Activated CD8-positive, alpha-beta memory T cell treated with anti-CD3 and anti-CD28 coated beads for 24 hours (primary cell): Measurements from ENCODE around the gene SMAD3.
"Not testable (repeated sequence)": the region's sequence is repeated elsewhere in the genome, so short reads cannot be mapped to it uniquely, and the experiment has no call there.

Source experiments
- DNase-seq: peaks from one replicate; pipeline ENCODE4 v3.0.0-alpha.2; 2020

SMAD3 gene

GRCh38 chr15:67114046-67114445, 48.6 kb downstream of the SMAD3 start:
- no peak for DNase-seq

- DNase-seq = no peak
Observed at GRCh38 chr15:67114846-67115585, 49.6 kb downstream of the SMAD3 start.

GRCh38 chr15:67115586-67115969, 50.2 kb downstream of the SMAD3 start:
- no peak for DNase-seq

GRCh38 chr15:67116742-67117141, 51.3 kb downstream of the SMAD3 start:
- no peak for DNase-seq

- no peak for DNase-seq
Observed at GRCh38 chr15:67117370-67117769, 52.0 kb downstream of the SMAD3 start.

- no peak for DNase-seq
Observed at GRCh38 chr15:67118808-67119207, 53.4 kb downstream of the SMAD3 start.

GRCh38 chr15:67119238-67119846, 53.9 kb downstream of the SMAD3 start:
- DNase-seq = no peak

- DNase-seq = no peak
Observed at GRCh38 chr15:67120009-67120838, 54.8 kb downstream of the SMAD3 start.

- peak; percentile 93 for DNase-seq
Observed at GRCh38 chr15:67120839-67121643, 55.6 kb downstream of the SMAD3 start.

- DNase-seq = no peak
Observed at GRCh38 chr15:67121644-67122605, 56.5 kb downstream of the SMAD3 start.

- DNase-seq = not testable (repeated sequence)
Observed at GRCh38 chr15:67122816-67123215, 57.4 kb downstream of the SMAD3 start.

GRCh38 chr15:67123291-67123690, 57.9 kb downstream of the SMAD3 start:
- not testable (repeated sequence) for DNase-seq

- no peak for DNase-seq
Observed at GRCh38 chr15:67124111-67124510, 58.7 kb downstream of the SMAD3 start.

GRCh38 chr15:67124911-67125588, 59.6 kb downstream of the SMAD3 start:
- DNase-seq = no peak

- DNase-seq = no peak
Observed at GRCh38 chr15:67125589-67126502, 60.4 kb downstream of the SMAD3 start.

GRCh38 chr15:67126551-67127330, 61.3 kb downstream of the SMAD3 start:
- DNase-seq = no peak

GRCh38 chr15:67127331-67127664, 61.9 kb downstream of the SMAD3 start:
- DNase-seq = no peak

- DNase-seq = no peak
Observed at GRCh38 chr15:67127965-67128364, 62.6 kb downstream of the SMAD3 start.

GRCh38 chr15:67130166-67130565, 64.8 kb downstream of the SMAD3 start:
- DNase-seq = no peak
